A673 (cell line): ENCODE data around the gene ADGRG2. TPM values are rescaled to one million over a fixed set of nuclear protein-coding genes. Genes with fewer than 3 reads are reported as not detected.

Experiments used
- BruUV-seq: library from RNA; stranded (reverse); fragments of 400-500 nt; replicated peaks from 2 replicates; lab custom pipeline; 2021; lab: Mats Ljungman, UMichigan
- CTCF ChIA-PET: fragments of 300-600 bp; sonication (Branson Sonifier 250); formaldehyde crosslinking; loops from one replicate; lab custom pipeline; 2022; ENCODE audit warnings: antibody characterized with exemption; lab: Charles Lee
- POLR2A ChIA-PET: fragments of 300-600 bp; sonication (Branson Sonifier 250); formaldehyde crosslinking; loops from one replicate; lab custom pipeline; 2022; ENCODE audit warnings: antibody characterized with exemption; ENCODE audit not compliant: low non-redundant PET; lab: Charles Lee
- DNase-seq: peaks from one replicate; pipeline ENCODE4 v3.0.0-alpha.2; 2015; ENCODE audit warnings: low spot score
- H3K27ac ChIP-seq: fragments of 200-600 bp; sonication (generic); 2 replicates; pipeline ENCODE4 v1.5.1; 2016; ENCODE audit warnings: mixed run types, low read depth, mild to moderate bottlenecking, mixed read lengths, antibody characterized with exemption, low read length; ENCODE audit not compliant: poor library complexity, severe bottlenecking
- H3K27me3 ChIP-seq: fragments of 200-600 bp; sonication (generic); replicated peaks from 2 replicates; pipeline ENCODE4 v1.6.1; 2017; ENCODE audit warnings: mixed run types, low read depth, mild to moderate bottlenecking, mixed read lengths, antibody characterized with exemption, low read length; ENCODE audit not compliant: insufficient read depth, poor library complexity
- H3K36me3 ChIP-seq: fragments of 200-600 bp; sonication (generic); 2 replicates; pipeline ENCODE4 v1.6.1; 2016; ENCODE audit warnings: mixed run types, mild to moderate bottlenecking, mixed read lengths, antibody characterized with exemption, low read length; ENCODE audit not compliant: insufficient read depth, poor library complexity, severe bottlenecking
- H3K4me1 ChIP-seq: fragments of 200-600 bp; sonication (generic); 2 replicates; pipeline ENCODE4 v1.6.1; 2017; ENCODE audit warnings: mixed run types, mild to moderate bottlenecking, mixed read lengths, antibody characterized with exemption, low read length; ENCODE audit not compliant: insufficient read depth, poor library complexity, severe bottlenecking
- H3K4me3 ChIP-seq: fragments of 200-600 bp; sonication (generic); 2 replicates; pipeline ENCODE4 v1.5.1; 2016; ENCODE audit warnings: low read depth, mixed run types, mild to moderate bottlenecking, mixed read lengths, low read length; ENCODE audit not compliant: poor library complexity, severe bottlenecking
- H3K9me3 ChIP-seq: fragments of 200-600 bp; sonication (generic); 2 replicates; pipeline ENCODE4 v1.6.1; 2016; ENCODE audit warnings: mixed run types, low read depth, mild to moderate bottlenecking, mixed read lengths, antibody characterized with exemption, low read length; ENCODE audit not compliant: poor library complexity, severe bottlenecking
- CTCF ChIP-seq: fragments of 300-800, 200-600 bp; sonication (generic); conservative IDR thresholded peaks from 2 replicates; pipeline ENCODE4 v1.5.1; 2017; ENCODE audit warnings: low read depth, mild to moderate bottlenecking, antibody characterized with exemption, low read length, moderate library complexity, mixed read lengths
- EZH2 ChIP-seq: fragments of 200-600 bp; sonication (generic); IDR thresholded peaks from 2 replicates; pipeline ENCODE4 v1.6.1; 2017; ENCODE audit warnings: borderline replicate concordance, low read depth, mild to moderate bottlenecking, mixed read lengths, antibody characterized with exemption, low read length; ENCODE audit not compliant: poor library complexity, severe bottlenecking
- intact Hi-C: fragments of 100-400 bp; cut with micrococcal nuclease; formaldehyde crosslinking; loops from one replicate; pipeline ENCODE4 v1.10.0; 2022; ENCODE audit not compliant: unreplicated experiment
- total RNA-seq: library from RNA; stranded (reverse); gene quantifications from 2 replicates; pipeline ENCODE4 v1.2.3, GENCODE V29; 2021

The ADGRG2 gene
- total RNA-seq, 1 experiment from 2014 or later = 61.3 TPM

- TF ChIP-seq EZH2 (no peak), CTCF (no peak)
- H3K4me3 ChIP-seq = no peak overlapping the region
- intact Hi-C loops = no loop called here
- H3K36me3 ChIP-seq = no peaks in the 10 kb centered on the region
- ChIA-PET CTCF (no interaction called here), POLR2A (no interaction called here)
- no peaks in the 10 kb centered on the region for H3K27me3 ChIP-seq
- no peaks in the 10 kb centered on the region for H3K4me1 ChIP-seq
- BruUV-seq = no TSS peak
- no peaks in the 10 kb centered on the region for H3K9me3 ChIP-seq
- H3K27ac ChIP-seq = no peak overlapping the region
- no peak for DNase-seq
Observed at GRCh38 chrX:18949944-18950301, 172.3 kb downstream of the ADGRG2 start.

DNA sequence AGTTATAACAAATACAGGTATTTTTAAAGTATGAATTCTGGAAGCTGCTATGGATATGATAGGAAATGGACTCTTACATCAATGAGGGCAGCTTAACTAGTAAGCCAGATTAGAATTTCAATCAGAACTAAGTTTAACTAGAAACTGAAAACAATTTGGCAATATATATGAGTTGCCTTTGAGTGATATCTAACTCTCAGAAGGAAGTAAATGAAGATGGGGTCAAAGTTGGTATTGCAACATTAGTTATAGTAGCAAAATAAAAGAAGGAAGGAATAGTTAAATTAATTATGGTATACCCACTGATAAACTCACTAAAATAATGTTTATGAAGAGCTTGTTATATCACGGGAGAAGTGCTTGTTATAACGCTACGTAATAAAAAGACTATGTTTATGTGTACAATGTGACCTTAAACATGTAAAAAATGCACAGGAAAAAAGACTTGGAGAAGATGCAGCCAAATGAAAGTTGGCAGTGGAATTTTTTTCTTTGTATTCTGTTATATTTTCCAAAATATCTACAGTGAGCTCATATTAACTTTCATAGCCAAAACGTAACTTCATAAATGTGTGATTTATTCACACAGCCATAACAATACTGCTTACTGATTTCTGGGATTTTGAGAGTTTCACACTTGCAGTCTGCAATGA is 172.9 kb downstream of the ADGRG2 start:
- no peak overlapping the region for H3K27ac ChIP-seq
- no peak for DNase-seq
- TF ChIP-seq EZH2 = no peak
- no peak for TF ChIP-seq CTCF
- CTCF ChIA-PET = no interaction called here
- no peaks in the 10 kb centered on the region for H3K9me3 ChIP-seq
- no peaks in the 10 kb centered on the region for H3K4me1 ChIP-seq
- intact Hi-C loops = no loop called here
- POLR2A ChIA-PET = no interaction called here
- H3K27me3 ChIP-seq = no peaks in the 10 kb centered on the region
- no peaks in the 10 kb centered on the region for H3K36me3 ChIP-seq
- BruUV-seq = no TSS peak
- H3K4me3 ChIP-seq = no peak overlapping the region

- DNase-seq = no peak
- ChIA-PET POLR2A (no interaction called here), CTCF (no interaction called here)
- H3K36me3 ChIP-seq = no peaks in the 10 kb centered on the region
- no TSS peak for BruUV-seq
- TF ChIP-seq EZH2 (no peak), CTCF (no peak)
- H3K27me3 ChIP-seq = no peaks in the 10 kb centered on the region
- H3K4me1 ChIP-seq = no peaks in the 10 kb centered on the region
- intact Hi-C loops = no loop called here
- H3K9me3 ChIP-seq = no peaks in the 10 kb centered on the region
- no peak overlapping the region for H3K27ac ChIP-seq
- H3K4me3 ChIP-seq = no peak overlapping the region
Observed at GRCh38 chrX:18946611-18947010, 175.7 kb downstream of the ADGRG2 start.
